CD8-positive, alpha-beta memory T cell (primary cell): ENCODE data around the gene VBP1. TPM values are rescaled to one million over a fixed set of nuclear protein-coding genes. Genes with fewer than 3 reads are reported as not detected.

ENCODE experiments used
- CTCF ChIA-PET: fragments of 350-600 bp; sonication (Branson Sonifier 250); formaldehyde crosslinking; loops from one replicate; lab custom pipeline; 2021; ENCODE audit warnings: antibody characterized with exemption; lab: Charles Lee
- POLR2A ChIA-PET: fragments of 350-600 bp; sonication (Branson Sonifier 250); formaldehyde crosslinking; loops from one replicate; lab custom pipeline; 2021; ENCODE audit warnings: antibody characterized with exemption; lab: Charles Lee
- DNase-seq, 5 donors: peaks; one replicate each; pipeline versions ENCODE4 v3.0.0 to v3.0.0-alpha.2; 2020 to 2022; ENCODE audit warnings: mixed read lengths in 1 of 5
- H3K27ac ChIP-seq: one replicate; pipeline ENCODE4 v1.7.0; 2013; ENCODE audit warnings: low read depth, mild to moderate bottlenecking, low read length, moderate library complexity
- H3K27me3 ChIP-seq: 2 replicates; pipeline ENCODE4 v1.7.0; 2013; ENCODE audit warnings: low read length, mild to moderate bottlenecking; ENCODE audit not compliant: insufficient read depth, poor library complexity, severe bottlenecking
- H3K36me3 ChIP-seq: 2 replicates; pipeline ENCODE4 v1.7.0; 2013; ENCODE audit warnings: mild to moderate bottlenecking, low read length, moderate library complexity; ENCODE audit not compliant: insufficient read depth
- H3K4me1 ChIP-seq: 2 replicates; pipeline ENCODE4 v1.7.0; 2013; ENCODE audit warnings: mild to moderate bottlenecking, low read length, moderate library complexity; ENCODE audit not compliant: insufficient read depth
- H3K4me3 ChIP-seq: 2 replicates; pipeline ENCODE4 v1.7.0; 2013; ENCODE audit warnings: mild to moderate bottlenecking, low read length
- H3K9me3 ChIP-seq: 2 replicates; pipeline ENCODE4 v1.7.0; 2013; ENCODE audit warnings: mild to moderate bottlenecking, low read length
- H3K27ac Mint-ChIP-seq, 8 donors: one replicate each; pipeline ENCODE4 v1.8.0; 2020 to 2021; ENCODE audit warnings: mixed read lengths in 8 of 8, mild to moderate bottlenecking in 6 of 8, inconsistent platforms in 3 of 8, moderate library complexity in 3 of 8
- H3K27me3 Mint-ChIP-seq, 2 donors: one replicate each; pipeline ENCODE4 v1.8.0; 2020 to 2021; ENCODE audit warnings: mixed read lengths in 2 of 2, mild to moderate bottlenecking in 1 of 2, moderate library complexity in 1 of 2
- H3K36me3 Mint-ChIP-seq, 3 donors: one replicate each; pipeline ENCODE4 v1.8.0; 2020 to 2021; ENCODE audit warnings: mixed read lengths in 3 of 3, inconsistent platforms in 1 of 3, mild to moderate bottlenecking in 1 of 3
- H3K4me1 Mint-ChIP-seq, 3 donors: one replicate each; pipeline ENCODE4 v1.8.0; 2020 to 2021; ENCODE audit warnings: mixed read lengths in 3 of 3, inconsistent platforms in 1 of 3, mild to moderate bottlenecking in 1 of 3
- H3K4me3 Mint-ChIP-seq, 7 donors: one replicate each; pipeline ENCODE4 v1.8.0; 2020 to 2021; ENCODE audit warnings: mixed read lengths in 7 of 7, mild to moderate bottlenecking in 6 of 7, moderate library complexity in 4 of 7, inconsistent platforms in 2 of 7
- H3K9me3 Mint-ChIP-seq, 5 donors: one replicate each; pipeline ENCODE4 v1.8.0; 2020 to 2022; ENCODE audit warnings: mixed read lengths in 5 of 5, mild to moderate bottlenecking in 3 of 5, moderate library complexity in 2 of 5, inconsistent platforms in 1 of 5
- polyA plus RNA-seq: library from polyadenylated mRNA; unstranded; fragments of 300-500 nt; fragmentation: Illumina TruSeq; gene quantifications from one replicate; pipeline ENCODE4 v1.2.3, GENCODE V29; 2021
- total RNA-seq, 2 experiments: library from RNA; stranded (reverse); gene quantifications; one replicate each; pipeline ENCODE4 v1.2.3, GENCODE V29; 2021

VBP1 gene
- total and polyA plus RNA-seq, 3 experiments from 2014 or later: 78.9 to 86.3 (median 80.1) TPM

GRCh38 chrX:155242300-155242699, 26.0 kb downstream of the VBP1 start:
- H3K4me1 ChIP-seq: no peaks in the 10 kb centered on the region
- H3K36me3 ChIP-seq: peaks cover 6% of the 10 kb centered on the region
- H3K27me3 ChIP-seq: no peaks in the 10 kb centered on the region
- no peak overlapping the region for H3K4me3 ChIP-seq
- POLR2A ChIA-PET: no interaction called here
- Mint-ChIP-seq H3K27ac (no peak overlapping the region), H3K4me3 (no peak overlapping the region), H3K4me1 (no peaks in the 10 kb centered on the region), H3K27me3 (no peaks in the 10 kb centered on the region), H3K9me3 (no peaks in the 10 kb centered on the region), H3K36me3 (peaks cover 0 to 28% (median 4%) of the 10 kb centered on the region in 3 donors)
- CTCF ChIA-PET: no interaction called here
- no peaks in the 10 kb centered on the region for H3K9me3 ChIP-seq
- no peak for DNase-seq
- H3K27ac ChIP-seq: no peak overlapping the region

DNA sequence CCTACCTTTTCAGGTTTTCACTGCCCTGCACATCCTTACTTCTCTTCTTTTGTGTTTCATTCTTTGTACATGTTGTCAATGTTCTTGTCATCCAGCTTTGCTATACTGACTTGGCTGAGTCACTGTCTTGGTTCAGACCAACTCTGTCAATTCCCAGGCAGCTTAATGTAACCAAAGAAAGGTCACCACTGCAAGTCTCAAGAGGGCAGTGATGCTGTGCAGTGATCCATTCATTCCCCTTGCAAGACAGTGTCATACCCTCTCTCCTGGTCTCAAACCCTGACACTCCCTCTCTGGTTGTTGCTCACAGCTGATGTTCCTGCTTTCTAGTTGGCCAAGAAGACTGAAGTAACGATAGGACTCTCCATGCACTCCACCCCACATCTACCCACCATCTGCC, 30.5 kb downstream of the VBP1 start:
- CTCF ChIA-PET: interaction anchor here (1.2 kb wide), 1 partner anchor 13 kb away, joined by 3 read pairs; no protein-coding TSS in a partner anchor
- Histone ChIP-seq H3K4me1 (no peaks in the 10 kb centered on the region), H3K9me3 (no peaks in the 10 kb centered on the region), H3K27me3 (no peaks in the 10 kb centered on the region), H3K36me3 (no peaks in the 10 kb centered on the region), H3K27ac (no peak overlapping the region), H3K4me3 (no peak overlapping the region)
- H3K36me3 Mint-ChIP-seq: peaks cover 0 to 4% (median 0%) of the 10 kb centered on the region in 3 donors
- peaks cover 0 to 1% of the 10 kb centered on the region in 2 donors for H3K27me3 Mint-ChIP-seq
- POLR2A ChIA-PET: no interaction called here
- H3K4me1 Mint-ChIP-seq: no peaks in the 10 kb centered on the region
- H3K4me3 Mint-ChIP-seq: no peak overlapping the region
- DNase-seq: no peak
- peak overlapping the region in 2 of 8 donors; percentile 2 to 25 for H3K27ac Mint-ChIP-seq
- no peaks in the 10 kb centered on the region for H3K9me3 Mint-ChIP-seq

GRCh38 chrX:155247497-155247896, 31.2 kb downstream of the VBP1 start:
- Mint-ChIP-seq H3K4me3 (no peak overlapping the region), H3K36me3 (peaks cover 0 to 4% (median 0%) of the 10 kb centered on the region in 3 donors), H3K4me1 (no peaks in the 10 kb centered on the region), H3K27me3 (peaks cover 0 to 1% of the 10 kb centered on the region in 2 donors), H3K9me3 (no peaks in the 10 kb centered on the region), H3K27ac (no peak overlapping the region)
- no peaks in the 10 kb centered on the region for H3K9me3 ChIP-seq
- CTCF ChIA-PET: interaction anchor here (1.2 kb wide), 1 partner anchor 14 kb away, joined by 3 read pairs; no protein-coding TSS in a partner anchor
- H3K27me3 ChIP-seq: no peaks in the 10 kb centered on the region
- no peak overlapping the region for H3K4me3 ChIP-seq
- no peaks in the 10 kb centered on the region for H3K4me1 ChIP-seq
- H3K36me3 ChIP-seq: no peaks in the 10 kb centered on the region
- DNase-seq: no peak
- no peak overlapping the region for H3K27ac ChIP-seq
- POLR2A ChIA-PET: no interaction called here

GRCh38 chrX:155251391-155251790, 35.1 kb downstream of the VBP1 start:
- H3K27me3 ChIP-seq: no peaks in the 10 kb centered on the region
- Mint-ChIP-seq H3K9me3 (no peaks in the 10 kb centered on the region), H3K27me3 (peaks cover 0 to 1% of the 10 kb centered on the region in 2 donors), H3K36me3 (peaks cover 0 to 4% (median 0%) of the 10 kb centered on the region in 3 donors), H3K4me1 (peaks cover 0 to 3% (median under 1%) of the 10 kb centered on the region in 3 donors), H3K27ac (no peak overlapping the region), H3K4me3 (no peak overlapping the region)
- no peak for DNase-seq
- no peak overlapping the region for H3K27ac ChIP-seq
- no peaks in the 10 kb centered on the region for H3K36me3 ChIP-seq
- H3K4me1 ChIP-seq: no peaks in the 10 kb centered on the region
- CTCF ChIA-PET: no interaction called here
- H3K9me3 ChIP-seq: no peaks in the 10 kb centered on the region
- no peak overlapping the region for H3K4me3 ChIP-seq
- POLR2A ChIA-PET: no interaction called here

GRCh38 chrX:155259752-155260151, 43.5 kb downstream of the VBP1 start:
- H3K9me3 ChIP-seq: no peaks in the 10 kb centered on the region
- Mint-ChIP-seq H3K9me3 (no peaks in the 10 kb centered on the region), H3K4me3 (no peak overlapping the region), H3K36me3 (peaks cover 0 to 25% (median 4%) of the 10 kb centered on the region in 3 donors), H3K4me1 (peaks cover 14 to 53% (median 30%) of the 10 kb centered on the region in 3 donors), H3K27me3 (no peaks in the 10 kb centered on the region), H3K27ac (peak overlapping the region in 1 of 8 donors; percentile 36)
- no peaks in the 10 kb centered on the region for H3K36me3 ChIP-seq
- DNase-seq: no peak
- no peak overlapping the region for H3K27ac ChIP-seq
- H3K4me1 ChIP-seq: peaks cover 6% of the 10 kb centered on the region
- POLR2A ChIA-PET: no interaction called here
- no peaks in the 10 kb centered on the region for H3K27me3 ChIP-seq
- CTCF ChIA-PET: interaction anchor here (2.0 kb wide), 1 partner anchor 43 kb away, joined by 6 read pairs; the partner anchor contains the start of gene VBP1
- no peak overlapping the region for H3K4me3 ChIP-seq

GRCh38 chrX:155262970-155263754, 46.9 kb downstream of the VBP1 start:
- ChIA-PET CTCF (no interaction called here), POLR2A (interaction anchor here (1.1 to 1.5 kb wide), 2 partner anchors 47 to 236 kb away, joined by 3 to 4 read pairs; partner anchors contain the start of genes FUNDC2 and VBP1)
- Histone ChIP-seq H3K9me3 (no peaks in the 10 kb centered on the region), H3K27me3 (no peaks in the 10 kb centered on the region), H3K36me3 (no peaks in the 10 kb centered on the region), H3K4me3 (peak overlapping the region; percentile 76), H3K27ac (peak overlapping the region; percentile 76), H3K4me1 (peaks cover 10% of the 10 kb centered on the region)
- peak in 2 of 5 donors; percentile 9 to 27 for DNase-seq
- H3K27ac Mint-ChIP-seq: peak overlapping the region; percentile 64 to 98 (median 88)
- peaks cover 14 to 55% (median 29%) of the 10 kb centered on the region in 3 donors for H3K4me1 Mint-ChIP-seq
- peaks cover 0 to 22% (median 4%) of the 10 kb centered on the region in 3 donors for H3K36me3 Mint-ChIP-seq
- peaks cover 0 to 2% (median 0%) of the 10 kb centered on the region in 5 donors for H3K9me3 Mint-ChIP-seq
- H3K4me3 Mint-ChIP-seq: peak overlapping the region; percentile 51 to 94 (median 78)
- peaks cover 0 to 3% of the 10 kb centered on the region in 2 donors for H3K27me3 Mint-ChIP-seq

GRCh38 chrX:155263854-155264628, 47.8 kb downstream of the VBP1 start, which contains the start of gene RAB39B:
Gene RAB39B, minus strand, starts transcription at chrX:155264491. Its CDS starts 203 bp downstream, at chrX:155264288.
- Mint-ChIP-seq H3K9me3 (peaks cover 0 to 2% (median 0%) of the 10 kb centered on the region in 5 donors), H3K36me3 (peaks cover 0 to 22% (median 4%) of the 10 kb centered on the region in 3 donors), H3K4me3 (peak within 1 kb of the TSS; percentile 51 to 94 (median 78)), H3K4me1 (peaks cover 14 to 52% (median 29%) of the 10 kb centered on the region in 3 donors), H3K27me3 (peaks cover 0 to 3% of the 10 kb centered on the region in 2 donors), H3K27ac (peak within 1 kb of the TSS; percentile 64 to 98 (median 92))
- Histone ChIP-seq H3K36me3 (no peaks in the 10 kb centered on the region), H3K4me3 (peak within 1 kb of the TSS; percentile 76), H3K9me3 (no peaks in the 10 kb centered on the region), H3K27me3 (no peaks in the 10 kb centered on the region), H3K27ac (peak within 1 kb of the TSS; percentile 76), H3K4me1 (peaks cover 10% of the 10 kb centered on the region)
- DNase-seq: peak; percentile 47 to 84 (median 67)
- ChIA-PET POLR2A (interaction anchor here (1.1 to 1.5 kb wide), 2 partner anchors 47 to 237 kb away, joined by 3 to 4 read pairs; partner anchors contain the start of genes FUNDC2 and VBP1), CTCF (no interaction called here)
